Measurements from ENCODE around the gene AGBL1. TPM values are rescaled to one million over a fixed set of nuclear protein-coding genes. Genes with fewer than 3 reads are reported as not detected.

Gene AGBL1
- polyA plus RNA-seq, 2 of the 4 experiments (the other 2 are of a cell fraction) = not detected

DNA sequence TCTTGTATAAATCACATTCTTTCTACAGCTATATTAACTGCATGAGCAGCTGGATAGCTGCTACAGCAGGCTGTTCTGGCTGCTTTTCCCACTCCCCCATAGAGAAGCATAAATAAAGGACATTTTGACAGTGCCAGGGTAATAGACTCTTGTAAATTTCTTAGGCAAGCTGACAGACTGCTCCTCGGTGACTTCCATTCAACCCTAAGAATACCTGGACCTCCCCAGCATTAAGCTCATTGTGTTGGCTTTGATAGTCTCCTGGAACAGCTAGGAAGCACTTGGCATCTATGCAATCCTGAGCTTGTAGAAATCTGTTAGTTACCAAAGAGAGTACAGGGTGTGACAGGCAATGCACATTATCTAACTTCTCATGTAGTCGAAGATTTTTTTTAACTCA is 475.4 kb downstream of the AGBL1 start:
- WGBS (ENCODE audit: missing lambda C conversion rate) = 12% methylated on average over 2 of the region's 2 CpGs
- CTCF ChIA-PET = interaction anchor here (1.4 kb wide), 1 partner anchor 21 kb away, joined by 3 read pairs; no protein-coding TSS in a partner anchor
- POLR2A ChIA-PET = no interaction called here
- DNase-seq (ENCODE audit: low read depth in 1 of 2, low spot score in 1 of 2) (no peak), ATAC-seq (no peak), FAIRE-seq (no peak)
- no peak for TF ChIP-seq GATA3 (IDR thresholded peaks at IDR 0.05; ENCODE audit: borderline replicate concordance)
- TF ChIP-seq NPAS2 (CRISPR knock-in tag; IDR thresholded peaks at IDR 0.05; ENCODE audit: borderline replicate concordance) = no peak
- TF ChIP-seq NR3C1 (IDR thresholded peaks at IDR 0.05) = no peak
- no peak for TF ChIP-seq JUN (IDR thresholded peaks at IDR 0.05)
- no peak for TF ChIP-seq SMC3 (IDR thresholded peaks at IDR 0.05)
- TF ChIP-seq KDM5A (IDR thresholded peaks at IDR 0.05) = 0 out of 2 replicates have a peak, but pooled peaks have one; percentile 43
- TF ChIP-seq EHF (CRISPR knock-in tag; IDR thresholded peaks at IDR 0.05) = no peak
- Histone ChIP-seq H3K4me1 (peaks cover 7% of the 10 kb centered on the region; the same call in 2 of the 3 replicates), H3K4me3 (no peak overlapping the region), H3K4me2 (peak overlapping the region; percentile 43; the same call in 1 of the 3 replicates), H3K9me3 (no peaks in the 10 kb centered on the region), H3K27ac (no peak overlapping the region; a peak in 1 of 6 replicates)

DNA sequence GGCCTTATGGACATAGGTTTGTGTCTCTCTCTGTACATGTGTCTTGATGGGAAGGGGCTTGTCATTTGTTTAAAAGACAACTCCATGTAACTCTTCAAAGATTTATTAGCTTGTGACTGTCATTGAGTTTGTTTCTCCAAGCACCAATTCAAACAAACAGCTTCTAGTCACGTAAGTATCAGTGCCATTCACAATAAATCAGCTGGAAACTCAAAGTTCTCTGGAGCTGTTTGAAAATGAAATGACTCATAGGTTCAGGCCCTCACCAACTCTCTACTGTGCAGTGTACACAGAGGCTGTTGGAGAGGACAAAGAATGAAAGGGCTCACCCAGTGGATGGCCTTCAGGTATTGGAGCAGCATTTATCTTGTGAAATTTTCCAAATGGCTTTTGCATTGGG is 476.3 kb downstream of the AGBL1 start:
- Histone ChIP-seq H3K9me3 (no peaks in the 10 kb centered on the region), H3K4me2 (peak overlapping the region; percentile 43), H3K27ac (peak overlapping the region in 1 of 2 experiments; percentile 15; a peak in 1 of 6 replicates), H3K4me3 (no peak overlapping the region), H3K4me1 (peaks cover 7% of the 10 kb centered on the region; the same call in 2 of the 3 replicates)
- peak in 1 of 2 experiments; percentile 77 for DNase-seq (ENCODE audit: low read depth in 1 of 2, low spot score in 1 of 2)
- no peak for FAIRE-seq
- WGBS (ENCODE audit: missing lambda C conversion rate) = 0% methylated on average over 1 of the region's 1 CpG
- no peak for TF ChIP-seq TP53 (CRISPR knock-in tag; IDR thresholded peaks at IDR 0.05)
- no peak for TF ChIP-seq RNF2 (IDR thresholded peaks at IDR 0.05; ENCODE audit: borderline replicate concordance, low read depth)
- TF ChIP-seq GATA3 (IDR thresholded peaks at IDR 0.05; ENCODE audit: borderline replicate concordance) = peak; percentile 53
- no peak for TF ChIP-seq HEYL (CRISPR knock-in tag; IDR thresholded peaks at IDR 0.05)
- TF ChIP-seq JUNB (IDR thresholded peaks at IDR 0.05) = peak; percentile 22; the same call in 1 of the 2 replicates
- no peak for TF ChIP-seq CEBPB (IDR thresholded peaks at IDR 0.05)
- no peak for TF ChIP-seq CBX2 (IDR thresholded peaks at IDR 0.05; ENCODE audit: borderline replicate concordance, low read depth)
- TF ChIP-seq FOSL2 (IDR thresholded peaks at IDR 0.05) = no peak
- peak; percentile 74 for TF ChIP-seq FOSL2 (CRISPR knock-in tag; IDR thresholded peaks at IDR 0.05)
- ATAC-seq = peak; percentile 95 to 97
- POLR2A ChIA-PET = no interaction called here
- CTCF ChIA-PET = interaction anchor here (1.1 kb wide), 2 partner anchors 15 to 646 kb away, joined by 3 read pairs; no protein-coding TSS in a partner anchor

DNA sequence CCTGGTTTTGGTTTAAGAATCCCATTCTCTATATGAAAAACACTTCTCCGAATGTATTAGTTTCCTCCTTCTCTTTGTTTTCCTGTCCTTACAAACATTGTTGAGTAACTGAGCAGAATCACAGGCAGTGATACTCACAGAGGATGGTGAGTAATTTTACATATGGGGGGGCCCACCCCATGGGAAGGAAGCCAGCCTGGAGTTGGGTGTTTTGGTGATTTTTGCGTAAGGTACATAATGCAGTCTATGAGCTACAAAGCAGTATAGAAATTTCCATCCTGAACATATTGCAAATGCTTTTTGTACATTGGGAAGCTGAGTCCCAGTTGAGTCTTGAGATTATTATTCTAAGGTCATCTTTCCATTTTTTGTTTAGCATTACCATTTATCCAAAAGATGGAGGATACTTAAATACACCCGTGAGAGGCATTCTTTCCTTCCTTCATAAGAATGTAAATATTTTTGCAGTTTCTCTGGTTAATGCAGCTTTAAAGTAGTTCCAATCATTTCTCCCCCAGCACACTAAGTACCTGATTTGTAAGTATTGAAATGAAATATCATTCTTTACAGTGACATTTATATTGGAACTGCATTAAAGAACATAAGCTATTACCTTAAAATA is 476.8 kb downstream of the AGBL1 start:
- peak overlapping the region in 1 of 2 experiments; percentile 15; a peak in 1 of 6 replicates for H3K27ac ChIP-seq
- H3K4me3 ChIP-seq = no peak overlapping the region
- CTCF ChIA-PET = interaction anchor here (1.1 kb wide), 2 partner anchors 14 to 646 kb away, joined by 3 read pairs; no protein-coding TSS in a partner anchor
- WGBS (ENCODE audit: missing lambda C conversion rate) = 16% methylated on average over 3 of the region's 3 CpGs
- POLR2A ChIA-PET = no interaction called here
- FAIRE-seq (no peak), DNase-seq (ENCODE audit: low read depth in 1 of 2, low spot score in 1 of 2) (no peak), ATAC-seq (no peak; a peak in 2 of 6 replicates)
- H3K4me1 ChIP-seq = peaks cover 7% of the 10 kb centered on the region; the same call in 2 of the 3 replicates
- no peaks in the 10 kb centered on the region for H3K9me3 ChIP-seq
- peak overlapping the region; percentile 43 for H3K4me2 ChIP-seq
- TF ChIP-seq, protein P1, sequence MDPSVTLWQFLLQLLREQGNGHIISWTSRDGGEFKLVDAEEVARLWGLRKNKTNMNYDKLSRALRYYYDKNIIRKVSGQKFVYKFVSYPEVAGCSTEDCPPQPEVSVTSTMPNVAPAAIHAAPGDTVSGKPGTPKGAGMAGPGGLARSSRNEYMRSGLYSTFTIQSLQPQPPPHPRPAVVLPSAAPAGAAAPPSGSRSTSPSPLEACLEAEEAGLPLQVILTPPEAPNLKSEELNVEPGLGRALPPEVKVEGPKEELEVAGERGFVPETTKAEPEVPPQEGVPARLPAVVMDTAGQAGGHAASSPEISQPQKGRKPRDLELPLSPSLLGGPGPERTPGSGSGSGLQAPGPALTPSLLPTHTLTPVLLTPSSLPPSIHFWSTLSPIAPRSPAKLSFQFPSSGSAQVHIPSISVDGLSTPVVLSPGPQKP (IDR thresholded peaks at IDR 0.05; ENCODE audit: low read depth, low read length) = no peak
- TF ChIP-seq SMC3 (IDR thresholded peaks at IDR 0.05) = no peak
- TF ChIP-seq TP53 (CRISPR knock-in tag; IDR thresholded peaks at IDR 0.05) = no peak
- no peak for TF ChIP-seq PHF8 (IDR thresholded peaks at IDR 0.05; ENCODE audit: borderline replicate concordance, low read depth)
- TF ChIP-seq FOSL2 (IDR thresholded peaks at IDR 0.05) = no peak
- TF ChIP-seq FOSL2 (CRISPR knock-in tag; IDR thresholded peaks at IDR 0.05) = no peak
- no peak for TF ChIP-seq FOXS1 (CRISPR knock-in tag; IDR thresholded peaks at IDR 0.05)
- TF ChIP-seq HDAC2 (IDR thresholded peaks at IDR 0.05) = no peak
- no peak for TF ChIP-seq BHLHE40 (IDR thresholded peaks at IDR 0.05; ENCODE audit: low read depth, low read length)
- TF ChIP-seq, protein P2, sequence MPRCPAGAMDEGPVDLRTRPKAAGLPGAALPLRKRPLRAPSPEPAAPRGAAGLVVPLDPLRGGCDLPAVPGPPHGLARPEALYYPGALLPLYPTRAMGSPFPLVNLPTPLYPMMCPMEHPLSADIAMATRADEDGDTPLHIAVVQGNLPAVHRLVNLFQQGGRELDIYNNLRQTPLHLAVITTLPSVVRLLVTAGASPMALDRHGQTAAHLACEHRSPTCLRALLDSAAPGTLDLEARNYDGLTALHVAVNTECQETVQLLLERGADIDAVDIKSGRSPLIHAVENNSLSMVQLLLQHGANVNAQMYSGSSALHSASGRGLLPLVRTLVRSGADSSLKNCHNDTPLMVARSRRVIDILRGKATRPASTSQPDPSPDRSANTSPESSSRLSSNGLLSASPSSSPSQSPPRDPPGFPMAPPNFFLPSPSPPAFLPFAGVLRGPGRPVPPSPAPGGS (IDR thresholded peaks at IDR 0.05) = no peak
- TF ChIP-seq GATA3 (IDR thresholded peaks at IDR 0.05; ENCODE audit: borderline replicate concordance) = no peak
- no peak for TF ChIP-seq ZSCAN20 (CRISPR knock-in tag; IDR thresholded peaks at IDR 0.05)
- TF ChIP-seq, protein P3, sequence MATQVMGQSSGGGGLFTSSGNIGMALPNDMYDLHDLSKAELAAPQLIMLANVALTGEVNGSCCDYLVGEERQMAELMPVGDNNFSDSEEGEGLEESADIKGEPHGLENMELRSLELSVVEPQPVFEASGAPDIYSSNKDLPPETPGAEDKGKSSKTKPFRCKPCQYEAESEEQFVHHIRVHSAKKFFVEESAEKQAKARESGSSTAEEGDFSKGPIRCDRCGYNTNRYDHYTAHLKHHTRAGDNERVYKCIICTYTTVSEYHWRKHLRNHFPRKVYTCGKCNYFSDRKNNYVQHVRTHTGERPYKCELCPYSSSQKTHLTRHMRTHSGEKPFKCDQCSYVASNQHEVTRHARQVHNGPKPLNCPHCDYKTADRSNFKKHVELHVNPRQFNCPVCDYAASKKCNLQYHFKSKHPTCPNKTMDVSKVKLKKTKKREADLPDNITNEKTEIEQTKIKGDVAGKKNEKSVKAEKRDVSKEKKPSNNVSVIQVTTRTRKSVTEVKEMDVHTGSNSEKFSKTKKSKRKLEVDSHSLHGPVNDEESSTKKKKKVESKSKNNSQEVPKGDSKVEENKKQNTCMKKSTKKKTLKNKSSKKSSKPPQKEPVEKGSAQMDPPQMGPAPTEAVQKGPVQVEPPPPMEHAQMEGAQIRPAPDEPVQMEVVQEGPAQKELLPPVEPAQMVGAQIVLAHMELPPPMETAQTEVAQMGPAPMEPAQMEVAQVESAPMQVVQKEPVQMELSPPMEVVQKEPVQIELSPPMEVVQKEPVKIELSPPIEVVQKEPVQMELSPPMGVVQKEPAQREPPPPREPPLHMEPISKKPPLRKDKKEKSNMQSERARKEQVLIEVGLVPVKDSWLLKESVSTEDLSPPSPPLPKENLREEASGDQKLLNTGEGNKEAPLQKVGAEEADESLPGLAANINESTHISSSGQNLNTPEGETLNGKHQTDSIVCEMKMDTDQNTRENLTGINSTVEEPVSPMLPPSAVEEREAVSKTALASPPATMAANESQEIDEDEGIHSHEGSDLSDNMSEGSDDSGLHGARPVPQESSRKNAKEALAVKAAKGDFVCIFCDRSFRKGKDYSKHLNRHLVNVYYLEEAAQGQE (IDR thresholded peaks at IDR 0.05) = no peak
- TF ChIP-seq RNF2 (IDR thresholded peaks at IDR 0.05; ENCODE audit: borderline replicate concordance, low read depth) = no peak
- TF ChIP-seq HOXB13 (CRISPR knock-in tag; IDR thresholded peaks at IDR 0.05; ENCODE audit: low read depth) = no peak
- TF ChIP-seq, protein P4, sequence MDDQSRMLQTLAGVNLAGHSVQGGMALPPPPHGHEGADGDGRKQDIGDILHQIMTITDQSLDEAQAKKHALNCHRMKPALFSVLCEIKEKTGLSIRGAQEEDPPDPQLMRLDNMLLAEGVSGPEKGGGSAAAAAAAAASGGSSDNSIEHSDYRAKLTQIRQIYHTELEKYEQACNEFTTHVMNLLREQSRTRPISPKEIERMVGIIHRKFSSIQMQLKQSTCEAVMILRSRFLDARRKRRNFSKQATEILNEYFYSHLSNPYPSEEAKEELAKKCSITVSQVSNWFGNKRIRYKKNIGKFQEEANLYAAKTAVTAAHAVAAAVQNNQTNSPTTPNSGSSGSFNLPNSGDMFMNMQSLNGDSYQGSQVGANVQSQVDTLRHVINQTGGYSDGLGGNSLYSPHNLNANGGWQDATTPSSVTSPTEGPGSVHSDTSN (IDR thresholded peaks at IDR 0.05) = no peak
- no peak for TF ChIP-seq KDM1A (IDR thresholded peaks at IDR 0.05; ENCODE audit: low read depth)
- TF ChIP-seq TFCP2L1 (CRISPR knock-in tag; IDR thresholded peaks at IDR 0.05) = no peak
- TF ChIP-seq JUN (IDR thresholded peaks at IDR 0.05) = no peak
- no peak for TF ChIP-seq HEYL (CRISPR knock-in tag; IDR thresholded peaks at IDR 0.05)

Measured in A549 (cell line).